PC-3 (cell line): ENCODE data around the gene TTI1. TPM values are rescaled to one million over a fixed set of nuclear protein-coding genes. Genes with fewer than 3 reads are reported as not detected.

Experiments
- ATAC-seq: fragments of 200-7000 bp; cut with Tn5 transposase; 2 replicates; pipeline ENCODE4 v1.9.1; 2020; ENCODE audit warnings: mild to moderate bottlenecking, moderate library complexity
- BruUV-seq: library from RNA; stranded (reverse); fragments of 400-500 nt; replicated peaks from 2 replicates; lab custom pipeline; 2021; lab: Mats Ljungman, UMichigan
- CTCF ChIA-PET: fragments of 300-600 bp; sonication (Branson Sonifier 250); formaldehyde crosslinking; loops from one replicate; lab custom pipeline; 2022; ENCODE audit warnings: antibody characterized with exemption; lab: Charles Lee
- POLR2A ChIA-PET: fragments of 300-600 bp; sonication (Branson Sonifier 250); formaldehyde crosslinking; loops from one replicate; lab custom pipeline; 2022; ENCODE audit warnings: antibody characterized with exemption; ENCODE audit not compliant: unreplicated experiment; lab: Charles Lee
- DNase-seq: peaks from one replicate; pipeline ENCODE4 v3.0.0-alpha.2; 2015
- H2AFZ ChIP-seq: fragments of 300-600 bp; sonication (generic); 2 replicates; pipeline ENCODE4 v1.6.0; 2016; ENCODE audit warnings: antibody characterized with exemption, low read length
- H3F3A ChIP-seq: fragments of 300-600 bp; sonication (generic); one replicate; pipeline ENCODE4 v1.6.0; 2017; ENCODE audit warnings: antibody characterized with exemption, low read length, control low read depth, mild to moderate bottlenecking; ENCODE audit not compliant: unreplicated experiment
- H3K27ac ChIP-seq: fragments of 300-600 bp; sonication (generic); 2 replicates; pipeline ENCODE4 v1.5.1; 2016; ENCODE audit warnings: mild to moderate bottlenecking, low read length
- H3K27me3 ChIP-seq: fragments of 300-600 bp; sonication (generic); 2 replicates; pipeline ENCODE4 v1.6.1; 2016; ENCODE audit warnings: low read length, mixed read lengths
- H3K36me3 ChIP-seq: fragments of 300-600 bp; sonication (generic); 2 replicates; pipeline ENCODE4 v1.6.1; 2016; ENCODE audit warnings: low read depth, mixed run types, low read length, mixed read lengths
- H3K4me1 ChIP-seq: fragments of 300-600 bp; sonication (generic); 2 replicates; pipeline ENCODE4 v1.5.1; 2016; ENCODE audit warnings: low read length; ENCODE audit not compliant: insufficient read depth
- H3K4me2 ChIP-seq: fragments of 300-600 bp; sonication (generic); 2 replicates; pipeline ENCODE4 v1.6.0; 2016; ENCODE audit warnings: low read length
- H3K4me3 ChIP-seq: fragments of 300-600 bp; sonication (generic); 2 replicates; pipeline ENCODE4 v1.5.1; 2016; ENCODE audit warnings: mild to moderate bottlenecking, low read length, mixed read lengths
- H3K79me2 ChIP-seq: fragments of 300-600 bp; sonication (generic); 2 replicates; pipeline ENCODE4 v1.6.1; 2017; ENCODE audit warnings: low read length, mixed read lengths
- H3K9ac ChIP-seq: fragments of 300-600 bp; sonication (generic); 2 replicates; pipeline ENCODE4 v1.6.0; 2016; ENCODE audit warnings: mild to moderate bottlenecking, low read length
- H3K9me2 ChIP-seq: fragments of 300-600 bp; sonication (generic); replicated peaks from 2 replicates; pipeline ENCODE4 v1.6.1; 2016; ENCODE audit warnings: mixed run types, low read length, mixed read lengths
- H3K9me3 ChIP-seq: fragments of 300-600 bp; sonication (generic); 2 replicates; pipeline ENCODE4 v1.6.1; 2016; ENCODE audit warnings: low read length, mixed read lengths
- H4K20me1 ChIP-seq: fragments of 300-600 bp; sonication (generic); 2 replicates; pipeline ENCODE4 v1.6.1; 2016; ENCODE audit warnings: low read length, mixed read lengths
- EZH2 ChIP-seq: fragments of 300-600 bp; sonication (generic); IDR thresholded peaks from one replicate; pipeline ENCODE4 v1.6.1; 2017; ENCODE audit warnings: antibody characterized with exemption, mild to moderate bottlenecking, low read length; ENCODE audit not compliant: unreplicated experiment
- EZH2phosphoT487 ChIP-seq: fragments of 300-600 bp; sonication (generic); IDR thresholded peaks from 2 replicates; pipeline ENCODE4 v1.6.1; 2018; ENCODE audit warnings: mild to moderate bottlenecking, antibody characterized with exemption, low read length, borderline replicate concordance
- intact Hi-C: fragments of 100-400 bp; cut with micrococcal nuclease; formaldehyde crosslinking; loops from 2 replicates; pipeline ENCODE4 v1.9.0; 2023
- total RNA-seq: library from RNA; depleted of rRNA; stranded (reverse); fragments of >200 nt; gene quantifications from 2 replicates; pipeline ENCODE4 v1.2.3, GENCODE V29; 2014
- TF ChIP-seq, protein P1 (sequence below): fragments of 300-600 bp; sonication (generic); conservative IDR thresholded peaks from 2 replicates; pipeline ENCODE4 v1.5.1; 2017; ENCODE audit warnings: antibody characterized with exemption, low read depth, mild to moderate bottlenecking, low read length

Gene TTI1
- total RNA-seq, 1 experiment from 2014 or later: 23.2 TPM

- H3K4me1 ChIP-seq: no peaks in the 10 kb centered on the region
- no peaks in the 10 kb centered on the region for H3K27me3 ChIP-seq
- no peak overlapping the region for H3K9ac ChIP-seq
- intact Hi-C loops: no loop called here
- H3K27ac ChIP-seq: no peak overlapping the region
- no peak overlapping the region for H2AFZ ChIP-seq
- CTCF ChIA-PET: no interaction called here
- TF ChIP-seq, protein P1, sequence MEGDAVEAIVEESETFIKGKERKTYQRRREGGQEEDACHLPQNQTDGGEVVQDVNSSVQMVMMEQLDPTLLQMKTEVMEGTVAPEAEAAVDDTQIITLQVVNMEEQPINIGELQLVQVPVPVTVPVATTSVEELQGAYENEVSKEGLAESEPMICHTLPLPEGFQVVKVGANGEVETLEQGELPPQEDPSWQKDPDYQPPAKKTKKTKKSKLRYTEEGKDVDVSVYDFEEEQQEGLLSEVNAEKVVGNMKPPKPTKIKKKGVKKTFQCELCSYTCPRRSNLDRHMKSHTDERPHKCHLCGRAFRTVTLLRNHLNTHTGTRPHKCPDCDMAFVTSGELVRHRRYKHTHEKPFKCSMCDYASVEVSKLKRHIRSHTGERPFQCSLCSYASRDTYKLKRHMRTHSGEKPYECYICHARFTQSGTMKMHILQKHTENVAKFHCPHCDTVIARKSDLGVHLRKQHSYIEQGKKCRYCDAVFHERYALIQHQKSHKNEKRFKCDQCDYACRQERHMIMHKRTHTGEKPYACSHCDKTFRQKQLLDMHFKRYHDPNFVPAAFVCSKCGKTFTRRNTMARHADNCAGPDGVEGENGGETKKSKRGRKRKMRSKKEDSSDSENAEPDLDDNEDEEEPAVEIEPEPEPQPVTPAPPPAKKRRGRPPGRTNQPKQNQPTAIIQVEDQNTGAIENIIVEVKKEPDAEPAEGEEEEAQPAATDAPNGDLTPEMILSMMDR: no peak
- TF ChIP-seq EZH2: no peak
- TF ChIP-seq EZH2phosphoT487: no peak
- BruUV-seq: no TSS peak
- no peaks in the 10 kb centered on the region for H3F3A ChIP-seq
- peaks cover 64% of the 10 kb centered on the region for H3K36me3 ChIP-seq
- DNase-seq (no peak), ATAC-seq (no peak)
- H3K4me2 ChIP-seq: no peak overlapping the region
- no peaks in the 10 kb centered on the region for H3K9me2 ChIP-seq
- POLR2A ChIA-PET: no interaction called here
- H4K20me1 ChIP-seq: peaks cover 3% of the 10 kb centered on the region; the same call in 1 of the 2 replicates
- H3K4me3 ChIP-seq: no peak overlapping the region
- no peaks in the 10 kb centered on the region for H3K9me3 ChIP-seq
- H3K79me2 ChIP-seq: peaks cover 50% of the 10 kb centered on the region
Observed at GRCh38 chr20:38081575-38081974, 48.3 kb upstream of the TTI1 start.

GRCh38 chr20:38079353-38079752 lies 46.1 kb upstream of the TTI1 start:
- Histone ChIP-seq H3K4me3 (no peak overlapping the region), H3K9me2 (no peaks in the 10 kb centered on the region), H3K36me3 (peaks cover 56% of the 10 kb centered on the region), H3F3A (no peaks in the 10 kb centered on the region), H3K27me3 (no peaks in the 10 kb centered on the region), H3K4me2 (no peak overlapping the region), H3K79me2 (peaks cover 70% of the 10 kb centered on the region), H3K9me3 (no peaks in the 10 kb centered on the region), H4K20me1 (peaks cover 3% of the 10 kb centered on the region; the same call in 1 of the 2 replicates), H3K27ac (no peak overlapping the region), H3K9ac (no peak overlapping the region), H2AFZ (no peak overlapping the region), H3K4me1 (peaks cover 15% of the 10 kb centered on the region)
- ChIA-PET POLR2A (no interaction called here), CTCF (no interaction called here)
- intact Hi-C loops: no loop called here
- DNase-seq (no peak), ATAC-seq (no peak)
- TF ChIP-seq EZH2 (no peak), EZH2phosphoT487 (no peak)
- TF ChIP-seq, protein P1: no peak
- BruUV-seq: no TSS peak

DNA sequence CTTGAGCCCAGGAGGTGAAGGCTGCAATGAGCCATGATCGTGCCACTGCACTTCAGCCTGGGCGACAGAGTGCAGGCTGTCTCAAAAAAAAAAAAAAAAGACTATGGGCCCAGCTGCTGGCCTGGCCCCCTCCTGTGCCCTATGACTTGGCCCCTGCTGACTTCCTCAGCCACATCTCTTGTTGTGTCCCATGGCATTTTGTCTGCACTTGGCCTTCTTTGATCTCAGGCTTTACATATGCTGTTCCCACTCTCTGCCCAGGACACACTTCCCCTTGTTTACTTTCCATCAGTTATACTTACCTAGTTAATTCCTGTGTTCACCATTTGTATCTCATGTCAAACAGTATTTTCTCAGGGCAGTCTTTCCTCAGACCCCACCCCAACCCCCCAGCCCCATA lies 44.8 kb upstream of the TTI1 start:
- H3K4me2 ChIP-seq: no peak overlapping the region
- H3K9me2 ChIP-seq: no peaks in the 10 kb centered on the region
- ATAC-seq (no peak), DNase-seq (no peak)
- peaks cover 53% of the 10 kb centered on the region for H3K36me3 ChIP-seq
- H3K79me2 ChIP-seq: peaks cover 69% of the 10 kb centered on the region
- CTCF ChIA-PET: no interaction called here
- H3K27me3 ChIP-seq: no peaks in the 10 kb centered on the region
- POLR2A ChIA-PET: no interaction called here
- H2AFZ ChIP-seq: no peak overlapping the region
- no peaks in the 10 kb centered on the region for H3K9me3 ChIP-seq
- TF ChIP-seq EZH2phosphoT487 (no peak), EZH2 (no peak)
- TF ChIP-seq, protein P1: no peak
- no peak overlapping the region for H3K27ac ChIP-seq
- H4K20me1 ChIP-seq: peaks cover 3% of the 10 kb centered on the region; the same call in 1 of the 2 replicates
- intact Hi-C loops: no loop called here
- no peaks in the 10 kb centered on the region for H3F3A ChIP-seq
- H3K4me3 ChIP-seq: no peak overlapping the region
- H3K4me1 ChIP-seq: peaks cover 26% of the 10 kb centered on the region
- no TSS peak for BruUV-seq
- H3K9ac ChIP-seq: no peak overlapping the region
